Epithelial cell of proximal tubule (primary cell): ENCODE results near the gene NOL7. TPM values are rescaled to one million over a fixed set of nuclear protein-coding genes. Genes with fewer than 3 reads are reported as not detected.

Source experiments
- DNase-seq: peaks from one replicate; pipeline ENCODE4 v3.0.0-alpha.2; 2011; ENCODE audit warnings: low read depth
- H3K4me3 ChIP-seq: 2 replicates; pipeline ENCODE4 v1.5.1; 2011; ENCODE audit warnings: low read depth, mild to moderate bottlenecking, low read length
- total RNA-seq: library from RNA; depleted of rRNA; stranded (reverse); fragments of >200 nt; gene quantifications from 2 replicates; pipeline ENCODE4 v1.2.3, GENCODE V29; 2015
- TF ChIP-seq, protein P1 (sequence below): conservative IDR thresholded peaks from 2 replicates; pipeline ENCODE4 v1.5.1; 2012; ENCODE audit warnings: low read depth, mild to moderate bottlenecking, low read length

The NOL7 gene
- 140 and 186 TPM in 2 replicates for total RNA-seq

GRCh38 chr6:13614926-13615791 lies at the start of gene NOL7:
Gene NOL7 (plus strand): TSS chr6:13615335. CDS start chr6:13615359, 24 bp downstream.
- peak; percentile 76 for DNase-seq
- TF ChIP-seq, protein P1, sequence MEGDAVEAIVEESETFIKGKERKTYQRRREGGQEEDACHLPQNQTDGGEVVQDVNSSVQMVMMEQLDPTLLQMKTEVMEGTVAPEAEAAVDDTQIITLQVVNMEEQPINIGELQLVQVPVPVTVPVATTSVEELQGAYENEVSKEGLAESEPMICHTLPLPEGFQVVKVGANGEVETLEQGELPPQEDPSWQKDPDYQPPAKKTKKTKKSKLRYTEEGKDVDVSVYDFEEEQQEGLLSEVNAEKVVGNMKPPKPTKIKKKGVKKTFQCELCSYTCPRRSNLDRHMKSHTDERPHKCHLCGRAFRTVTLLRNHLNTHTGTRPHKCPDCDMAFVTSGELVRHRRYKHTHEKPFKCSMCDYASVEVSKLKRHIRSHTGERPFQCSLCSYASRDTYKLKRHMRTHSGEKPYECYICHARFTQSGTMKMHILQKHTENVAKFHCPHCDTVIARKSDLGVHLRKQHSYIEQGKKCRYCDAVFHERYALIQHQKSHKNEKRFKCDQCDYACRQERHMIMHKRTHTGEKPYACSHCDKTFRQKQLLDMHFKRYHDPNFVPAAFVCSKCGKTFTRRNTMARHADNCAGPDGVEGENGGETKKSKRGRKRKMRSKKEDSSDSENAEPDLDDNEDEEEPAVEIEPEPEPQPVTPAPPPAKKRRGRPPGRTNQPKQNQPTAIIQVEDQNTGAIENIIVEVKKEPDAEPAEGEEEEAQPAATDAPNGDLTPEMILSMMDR, result peak; percentile 87
- peak within 1 kb of the TSS; percentile 99 for H3K4me3 ChIP-seq

- no peak overlapping the region for H3K4me3 ChIP-seq
- DNase-seq, result no peak
- TF ChIP-seq, protein P1, result no peak
Observed at GRCh38 chr6:13565921-13566320, 49.2 kb upstream of the NOL7 start.

GRCh38 chr6:13566500-13566899 lies 48.6 kb upstream of the NOL7 start:
- DNase-seq, result no peak
- no peak overlapping the region for H3K4me3 ChIP-seq
- TF ChIP-seq, protein P1, result no peak

- H3K4me3 ChIP-seq, result no peak overlapping the region
- no peak for DNase-seq
- TF ChIP-seq, protein P1, result no peak
Observed at GRCh38 chr6:13568970-13569369, 46.2 kb upstream of the NOL7 start.

- H3K4me3 ChIP-seq, result no peak overlapping the region
- no peak for DNase-seq
- TF ChIP-seq, protein P1, result no peak
Observed at GRCh38 chr6:13572240-13572639, 42.9 kb upstream of the NOL7 start.

DNA sequence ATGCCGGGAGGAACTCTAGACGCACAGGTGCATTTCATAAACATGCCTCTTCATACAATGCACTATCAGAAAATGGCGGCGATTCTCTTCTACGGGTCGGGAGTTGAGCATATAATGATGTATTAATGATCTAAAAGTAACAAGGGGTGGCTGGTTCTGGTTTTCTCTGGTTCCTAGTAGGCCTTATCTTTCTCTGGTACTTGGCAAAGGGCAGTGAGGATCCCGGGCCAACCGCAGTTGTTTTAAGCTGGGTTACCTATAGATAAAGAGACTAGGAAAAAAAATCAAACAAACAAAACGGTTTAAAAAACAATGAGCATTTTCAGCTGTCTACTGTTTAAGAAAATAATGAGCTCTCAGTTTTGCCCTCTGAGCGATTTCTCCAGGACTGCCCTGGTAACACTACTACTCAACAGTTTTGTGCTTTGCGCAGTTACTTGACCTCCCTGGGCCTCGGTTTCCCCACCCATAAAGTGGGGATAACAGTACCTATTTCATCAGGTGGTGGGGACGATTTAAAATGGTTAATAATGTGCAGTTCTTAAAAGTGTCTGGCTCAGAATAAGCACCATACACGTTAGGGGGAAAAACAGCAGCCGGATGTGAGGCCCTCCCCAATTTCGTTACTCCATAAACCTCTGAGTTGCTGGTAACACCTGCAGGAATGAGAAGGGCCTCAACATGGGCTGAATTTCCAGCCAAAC lies 42.0 kb upstream of the NOL7 start:
- DNase-seq, result no peak
- H3K4me3 ChIP-seq, result peak overlapping the region; percentile 80
- TF ChIP-seq, protein P1, result no peak
